HuH-7.5 (cell line): ENCODE data around the gene TBX10.
"Not testable (repeated sequence)": the region's sequence is repeated elsewhere in the genome, so short reads cannot be mapped to it uniquely, and the experiment has no call there.

Source experiments
- DNase-seq: peaks from one replicate; pipeline ENCODE4 v3.0.0; 2011; ENCODE audit warnings: low spot score

The TBX10 gene

GRCh38 chr11:67639438-67639859 lies at the start of gene TBX10:
TSS of gene TBX10 (minus strand) at chr11:67639763. CDS start at chr11:67639472, 291 bp downstream.
- no peak for DNase-seq

DNA sequence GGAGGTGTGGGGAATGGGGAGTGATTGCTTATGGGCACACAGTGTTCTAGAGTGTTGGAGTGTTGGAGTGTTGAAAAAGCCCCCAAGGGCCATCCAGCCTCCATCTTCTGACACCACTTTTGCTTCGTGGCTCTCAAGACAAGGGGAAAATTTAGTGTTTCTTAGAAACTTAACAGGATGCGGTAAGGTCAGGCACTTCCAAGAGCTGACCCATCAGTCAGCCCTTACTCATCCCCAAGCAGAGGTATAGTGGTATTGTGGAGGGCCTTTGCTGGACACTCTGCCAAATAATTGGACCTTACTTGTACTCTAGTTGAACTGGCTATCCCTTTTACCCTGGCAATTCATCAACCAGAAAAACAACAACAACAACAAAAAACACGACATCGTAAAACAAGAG lies 49.6 kb upstream of the TBX10 start:
- DNase-seq = no peak

GRCh38 chr11:67687986-67688385 lies 48.4 kb upstream of the TBX10 start:
- DNase-seq = no peak

- not testable (repeated sequence) for DNase-seq
Measured at GRCh38 chr11:67685641-67686332, 46.2 kb upstream of the TBX10 start.

DNA sequence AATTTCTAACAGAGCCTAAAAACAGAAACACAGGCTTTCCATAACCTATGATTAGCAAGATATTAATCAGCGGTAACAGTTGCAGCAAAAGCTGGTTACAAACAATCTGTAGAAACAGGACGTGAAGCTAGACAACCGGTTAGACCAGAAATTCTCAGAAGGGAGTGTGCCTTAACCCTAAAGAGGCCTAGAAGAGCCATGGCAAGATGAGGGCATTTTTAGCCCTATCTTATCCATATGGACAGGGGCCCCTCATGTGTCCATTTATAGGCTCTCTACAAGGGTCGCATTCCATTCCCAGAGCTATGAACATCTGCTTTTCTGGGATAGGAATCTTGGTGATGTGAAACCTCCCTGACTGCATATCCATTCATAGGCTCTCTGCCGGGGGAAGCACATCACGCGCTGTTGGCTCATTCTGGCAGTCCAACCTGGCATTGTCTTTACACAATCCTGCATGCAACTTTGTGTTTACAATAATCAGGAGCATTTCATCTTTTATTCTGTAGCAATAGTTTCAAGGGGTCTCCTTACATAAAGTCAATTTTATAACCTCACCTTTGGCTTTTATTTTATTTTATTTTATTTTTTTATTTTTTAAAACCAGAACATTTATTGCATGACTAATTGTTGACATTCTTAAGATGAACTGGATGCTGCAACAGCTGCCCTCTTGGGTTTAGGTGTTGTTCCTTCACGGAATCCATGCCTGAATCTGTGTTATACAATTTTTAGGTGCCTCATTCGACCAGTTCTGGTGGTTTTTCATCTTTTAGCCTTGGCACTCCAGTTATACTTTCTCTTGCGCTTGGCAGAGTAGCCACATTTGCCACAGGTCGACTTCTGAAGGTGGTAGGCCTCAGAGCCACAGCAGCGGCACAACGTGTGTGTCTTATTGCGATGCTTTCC lies 42.8 kb upstream of the TBX10 start:
- not testable (repeated sequence) for DNase-seq

GRCh38 chr11:67680696-67681470 lies 41.3 kb upstream of the TBX10 start:
- no peak for DNase-seq

- no peak for DNase-seq
Measured at GRCh38 chr11:67675058-67675747, 35.6 kb upstream of the TBX10 start.

DNA sequence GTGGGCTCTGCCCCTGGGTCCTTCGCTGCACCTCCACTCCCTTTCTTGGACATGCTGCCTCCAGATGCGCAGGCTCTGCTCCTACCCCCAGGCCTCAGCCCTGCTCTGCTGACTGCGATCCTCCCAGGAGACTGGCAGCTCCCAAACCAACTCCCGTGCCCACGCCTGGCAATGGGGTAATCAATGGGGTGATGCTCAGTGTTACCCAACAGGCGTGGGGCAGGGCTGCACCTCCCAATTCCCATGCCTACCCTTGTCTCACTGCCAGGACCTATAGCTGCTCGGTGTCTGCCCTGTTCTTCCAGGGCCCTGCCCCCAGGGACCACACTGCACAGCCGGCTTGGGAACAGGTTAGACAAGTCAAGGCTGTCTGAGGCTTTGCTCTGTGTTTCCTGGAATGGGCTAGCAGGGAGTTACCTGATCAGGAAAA lies 34.9 kb upstream of the TBX10 start, which contains the start of gene ALDH3B2:
TSS of gene ALDH3B2 (minus strand) at position 182 of the 430 bp plus-strand sequence. CDS start 7,688 bp downstream, outside the sequence.
- DNase-seq = peak; percentile 58

- DNase-seq = no peak
Measured at GRCh38 chr11:67673902-67674301, 34.3 kb upstream of the TBX10 start.

- DNase-seq = no peak
Measured at GRCh38 chr11:67673358-67673757, 33.8 kb upstream of the TBX10 start.

DNA sequence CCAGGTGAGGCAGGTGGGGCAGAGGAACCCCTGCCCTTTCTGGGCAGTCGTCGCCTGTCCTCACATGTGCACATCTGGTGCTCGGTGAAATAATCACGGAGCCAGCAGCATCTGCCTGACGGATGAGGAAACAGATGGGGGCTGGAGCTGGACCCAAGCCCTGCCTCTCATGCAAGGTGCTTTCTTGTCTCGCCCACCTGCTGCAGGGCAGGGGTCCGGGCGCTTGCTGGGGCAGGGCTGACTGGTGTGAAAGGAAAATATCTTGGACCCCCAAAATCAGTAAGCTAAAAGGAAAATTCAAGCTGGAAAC lies 31.6 kb upstream of the TBX10 start:
- DNase-seq = no peak

DNA sequence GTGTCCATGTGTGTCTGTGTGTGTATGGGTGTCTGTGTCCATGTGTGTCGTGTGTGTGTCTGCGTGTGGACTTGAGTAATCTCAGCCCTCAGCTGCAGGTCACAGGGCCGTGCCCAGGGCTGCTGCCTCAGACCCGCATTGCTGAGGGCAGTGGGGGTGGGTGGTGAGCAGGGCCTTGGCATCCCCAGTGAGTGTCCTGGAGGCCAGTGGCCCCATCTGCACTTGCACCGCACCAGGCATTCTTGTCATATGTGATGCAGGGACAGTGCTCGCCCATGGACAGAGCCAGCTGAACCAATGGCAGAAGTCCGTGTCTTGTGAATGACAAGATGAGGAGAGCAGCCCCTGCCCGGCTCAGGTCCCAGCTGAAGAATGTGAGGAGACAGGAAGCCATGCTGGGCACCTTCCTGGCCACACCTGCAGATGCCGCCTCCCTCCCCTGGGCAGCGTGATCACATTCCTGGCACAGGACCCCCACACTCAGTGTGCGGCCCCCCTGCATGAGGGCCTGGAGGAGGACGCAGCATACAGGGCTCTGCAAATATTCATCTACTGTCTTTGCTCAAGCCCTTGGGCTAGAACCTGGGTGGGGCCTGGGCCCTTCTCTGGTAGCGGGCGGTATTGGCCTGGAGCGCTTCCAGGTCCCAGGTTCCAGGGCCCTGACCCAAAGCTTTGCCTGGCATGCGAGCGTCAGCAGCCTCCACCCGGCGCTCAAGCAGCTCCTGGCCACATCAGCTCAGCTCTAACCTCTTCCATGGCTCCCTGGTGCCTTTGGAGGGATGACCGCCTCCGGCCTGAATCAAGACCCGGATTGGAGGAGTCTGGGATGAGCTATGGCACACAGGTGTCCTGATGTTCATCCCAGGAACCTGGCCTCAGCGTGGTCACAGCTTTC lies 31.0 kb upstream of the TBX10 start:
- no peak for DNase-seq

- DNase-seq = no peak
Measured at GRCh38 chr11:67668192-67668551, 28.6 kb upstream of the TBX10 start.

- no peak for DNase-seq
Measured at GRCh38 chr11:67667490-67668191, 28.1 kb upstream of the TBX10 start.

GRCh38 chr11:67666676-67667489 lies 27.3 kb upstream of the TBX10 start:
- DNase-seq = no peak

DNA sequence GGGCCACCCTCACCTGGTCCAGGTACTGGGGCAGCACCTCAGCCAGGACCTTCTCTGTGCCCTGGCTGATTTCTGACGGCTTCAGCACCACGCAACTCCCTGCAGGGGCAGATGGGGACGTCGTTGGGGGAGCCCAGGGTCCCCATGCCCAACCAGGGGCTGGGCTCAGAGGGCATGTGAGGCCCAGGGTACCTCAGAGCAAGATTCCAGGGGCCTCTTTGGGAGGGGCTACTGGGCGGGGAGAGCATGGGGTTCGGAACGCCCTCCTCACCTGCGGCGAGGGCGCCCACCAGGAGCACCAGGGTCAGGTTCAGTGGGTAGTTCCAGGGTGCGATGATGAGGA lies 26.7 kb upstream of the TBX10 start:
- DNase-seq = no peak

DNA sequence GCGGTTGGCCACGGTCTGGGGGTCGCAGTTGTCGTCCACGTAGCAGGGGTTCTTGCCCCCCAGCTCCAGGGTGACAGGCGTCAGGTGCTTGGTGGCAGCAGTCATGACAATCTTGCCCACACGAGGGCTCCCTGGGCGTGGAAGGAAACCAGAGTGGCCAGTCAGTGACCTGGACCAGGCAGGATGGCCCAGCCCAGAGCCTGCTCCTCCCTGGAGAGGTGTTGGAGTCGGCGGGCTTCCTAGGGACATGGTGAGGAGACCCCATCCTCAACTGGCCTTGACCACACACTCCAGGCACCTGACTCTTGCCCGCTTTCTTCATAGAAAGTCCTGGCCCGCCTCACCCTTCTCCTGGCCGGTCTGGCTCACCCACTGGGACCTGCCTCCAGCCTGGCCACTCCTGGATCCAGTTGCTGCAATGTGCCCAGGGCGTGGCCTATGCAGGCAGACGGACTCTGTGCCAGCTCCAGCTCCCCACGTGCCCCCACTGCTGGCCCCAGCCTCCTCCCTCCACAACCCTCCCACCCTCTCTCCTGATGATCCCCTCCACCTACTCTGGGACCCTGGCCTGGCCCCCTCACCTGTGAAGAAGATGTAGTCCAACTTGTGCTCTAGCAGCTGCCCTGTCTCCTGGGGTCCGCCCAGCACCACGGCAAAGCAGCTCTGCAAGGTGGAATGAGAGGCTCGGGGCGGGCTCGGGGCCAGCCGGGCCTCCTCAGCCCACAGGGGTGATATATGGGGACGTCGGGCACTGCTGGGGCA lies 26.2 kb upstream of the TBX10 start:
- peak; percentile 79 for DNase-seq

GRCh38 chr11:67664696-67665540 lies 25.4 kb upstream of the TBX10 start:
- peak; percentile 43 for DNase-seq
